Right atrium auricular region (tissue), 2 donors: Measurements from ENCODE around the gene NDST1. TPM values are rescaled to one million over a fixed set of nuclear protein-coding genes. Genes with fewer than 3 reads are reported as not detected.

Source experiments
- DNase-seq: peaks from one replicate; pipeline ENCODE4 v3.0.0-alpha.2; 2019; ENCODE audit warnings: low spot score
- H3K27ac ChIP-seq, 2 donors: fragments of 200-600 bp; sonication (generic); 1 replicate in 1 of 2; 2 replicates in 1 of 2; pipeline ENCODE4 v1.5.1; 2016 to 2019
- H3K27me3 ChIP-seq, 2 donors: fragments of 200-600 bp; sonication (generic); one replicate each; pipeline versions ENCODE4 v1.5.1 to v1.6.0; 2017 to 2019
- H3K36me3 ChIP-seq: fragments of 200-600 bp; sonication (generic); one replicate; pipeline ENCODE4 v1.5.1; 2016
- H3K4me1 ChIP-seq, 2 donors: fragments of 200-600 bp; sonication (generic); one replicate each; pipeline versions ENCODE4 v1.5.1 to v1.6.0; 2017 to 2019
- H3K4me3 ChIP-seq, 2 donors: fragments of 200-600 bp; sonication (generic); 1 replicate in 1 of 2; 2 replicates in 1 of 2; pipeline ENCODE4 v1.5.1; 2017 to 2019; ENCODE audit warnings: mild to moderate bottlenecking in 1 of 2, moderate library complexity in 1 of 2
- H3K9me3 ChIP-seq, 2 donors: fragments of 200-600 bp; sonication (generic); one replicate each; pipeline ENCODE4 v1.5.1; 2019
- total RNA-seq, 2 donors: library from RNA; depleted of rRNA; stranded (reverse); fragments of >200 nt; gene quantifications; one replicate each; pipeline ENCODE4 v1.1.0, GENCODE V29; 2016
- TF ChIP-seq, protein P1 (sequence below), 2 donors: fragments of 200-600 bp; sonication (generic); IDR thresholded peaks; one replicate each; pipeline ENCODE4 v1.5.1; 2019; ENCODE audit warnings: antibody characterized with exemption in 2 of 2

NDST1 gene
- total RNA-seq, 2 donors from 2014 or later, result 81.4 to 91.8 TPM

DNA sequence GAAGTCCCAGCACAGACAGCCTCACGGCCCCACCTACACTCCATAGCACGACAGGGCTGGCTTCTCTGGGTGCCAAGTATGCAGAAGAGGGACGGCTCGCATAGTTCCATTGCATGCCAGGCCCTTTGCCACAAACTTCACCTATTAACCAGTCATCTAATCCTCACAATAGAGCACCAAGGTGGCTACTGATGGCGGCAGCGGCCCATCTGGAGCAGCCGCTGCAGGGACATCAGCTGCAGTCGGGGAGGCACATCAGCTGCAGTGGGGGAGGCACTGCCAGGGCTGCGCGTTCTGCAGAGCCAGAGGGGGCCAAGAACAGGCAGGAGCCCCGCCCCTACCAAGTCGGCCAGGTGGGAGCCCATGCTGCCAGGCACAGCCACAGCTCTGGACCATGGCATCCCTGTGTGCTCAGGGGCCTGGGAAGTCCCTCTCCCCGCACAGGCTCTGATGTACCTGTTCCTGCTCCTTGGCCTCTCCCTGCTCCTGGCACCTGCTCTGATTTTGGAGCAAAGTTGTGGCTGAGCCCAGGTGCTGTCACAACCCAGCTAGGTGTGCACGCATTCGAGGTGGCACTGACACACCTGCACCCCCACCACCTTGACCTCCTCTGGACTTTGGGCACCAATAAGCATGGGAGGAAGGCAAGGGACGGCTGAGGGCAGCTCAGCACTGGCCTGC lies 71.0 kb downstream of the NDST1 start:
- TF ChIP-seq, protein P1, sequence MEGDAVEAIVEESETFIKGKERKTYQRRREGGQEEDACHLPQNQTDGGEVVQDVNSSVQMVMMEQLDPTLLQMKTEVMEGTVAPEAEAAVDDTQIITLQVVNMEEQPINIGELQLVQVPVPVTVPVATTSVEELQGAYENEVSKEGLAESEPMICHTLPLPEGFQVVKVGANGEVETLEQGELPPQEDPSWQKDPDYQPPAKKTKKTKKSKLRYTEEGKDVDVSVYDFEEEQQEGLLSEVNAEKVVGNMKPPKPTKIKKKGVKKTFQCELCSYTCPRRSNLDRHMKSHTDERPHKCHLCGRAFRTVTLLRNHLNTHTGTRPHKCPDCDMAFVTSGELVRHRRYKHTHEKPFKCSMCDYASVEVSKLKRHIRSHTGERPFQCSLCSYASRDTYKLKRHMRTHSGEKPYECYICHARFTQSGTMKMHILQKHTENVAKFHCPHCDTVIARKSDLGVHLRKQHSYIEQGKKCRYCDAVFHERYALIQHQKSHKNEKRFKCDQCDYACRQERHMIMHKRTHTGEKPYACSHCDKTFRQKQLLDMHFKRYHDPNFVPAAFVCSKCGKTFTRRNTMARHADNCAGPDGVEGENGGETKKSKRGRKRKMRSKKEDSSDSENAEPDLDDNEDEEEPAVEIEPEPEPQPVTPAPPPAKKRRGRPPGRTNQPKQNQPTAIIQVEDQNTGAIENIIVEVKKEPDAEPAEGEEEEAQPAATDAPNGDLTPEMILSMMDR (IDR thresholded peaks at IDR 0.05), result no peak
- Histone ChIP-seq H3K27me3 (no peaks in the 10 kb centered on the region), H3K9me3 (no peaks in the 10 kb centered on the region), H3K4me1 (peaks cover 0 to 9% of the 10 kb centered on the region in 2 donors), H3K36me3 (no peaks in the 10 kb centered on the region), H3K27ac (no peak overlapping the region), H3K4me3 (no peak overlapping the region)
- DNase-seq, result no peak

DNA sequence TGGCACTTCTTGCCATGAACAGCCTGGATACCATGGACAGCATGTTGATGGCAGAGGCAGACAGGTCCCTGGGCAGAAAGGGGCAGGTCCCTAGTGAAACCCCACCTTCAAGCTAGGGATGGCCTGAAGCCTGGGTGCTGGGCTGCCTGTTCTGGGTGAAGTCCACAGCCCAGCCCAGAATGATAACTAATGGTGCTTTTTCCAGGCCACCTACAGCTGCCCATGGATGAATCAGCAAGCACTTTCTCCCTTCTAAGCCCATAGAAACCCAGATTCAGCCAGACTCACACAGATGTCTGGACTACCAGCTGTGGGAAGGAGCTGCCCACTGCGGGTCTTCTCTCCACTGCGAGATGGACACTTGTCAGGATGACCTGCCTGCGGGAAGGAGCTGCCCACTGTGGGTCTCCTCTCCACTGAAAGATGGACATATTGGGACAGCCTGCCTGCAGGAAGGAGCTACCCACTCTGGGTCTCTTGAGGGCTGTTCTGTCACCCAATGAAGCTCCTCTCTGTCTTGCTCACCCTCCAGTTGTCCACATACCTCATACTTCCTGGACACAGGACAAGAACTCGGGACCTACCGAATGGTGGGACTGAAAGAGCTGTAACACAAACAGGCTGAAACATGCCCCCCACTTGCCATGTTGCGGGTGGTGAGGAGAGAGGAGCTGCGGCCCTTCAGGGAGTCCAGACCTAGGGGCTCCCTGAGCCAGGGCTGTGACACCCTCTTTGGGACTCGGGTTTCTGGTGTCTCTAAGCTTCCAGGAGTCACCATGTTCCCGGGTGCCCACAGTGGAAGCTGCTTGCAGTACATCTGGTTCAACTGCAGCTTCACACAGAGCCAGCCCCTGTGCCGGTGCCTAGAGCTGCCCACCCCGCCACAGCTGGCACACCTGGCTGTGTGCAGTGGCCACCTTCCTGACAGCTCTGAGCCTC lies 71.8 kb downstream of the NDST1 start:
- Histone ChIP-seq H3K36me3 (no peaks in the 10 kb centered on the region), H3K27ac (no peak overlapping the region), H3K9me3 (no peaks in the 10 kb centered on the region), H3K4me1 (peaks cover 0 to 9% of the 10 kb centered on the region in 2 donors), H3K4me3 (no peak overlapping the region), H3K27me3 (no peaks in the 10 kb centered on the region)
- TF ChIP-seq, protein P1 (IDR thresholded peaks at IDR 0.05), result no peak
- no peak for DNase-seq

DNA sequence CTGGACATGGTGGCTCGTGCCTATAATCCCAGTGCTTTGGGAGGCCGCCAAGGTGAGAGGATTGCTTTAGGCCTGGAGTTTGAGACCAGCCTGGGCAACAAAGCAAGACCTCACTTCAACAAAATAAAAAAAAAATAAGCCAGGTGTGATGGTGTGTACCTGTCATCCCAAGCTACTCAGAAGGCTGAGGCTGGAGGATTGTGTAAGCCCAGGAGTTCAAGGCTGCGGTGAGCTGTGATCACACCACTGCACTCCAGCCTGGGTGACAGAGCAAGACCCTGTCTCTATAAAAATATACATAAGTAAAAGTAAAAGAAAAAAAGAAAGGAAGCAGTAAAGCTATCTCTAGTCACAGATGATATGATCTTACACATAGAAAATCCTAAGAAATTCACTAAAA lies 73.0 kb downstream of the NDST1 start:
- no peak overlapping the region for H3K4me3 ChIP-seq
- peaks cover 0 to 9% of the 10 kb centered on the region in 2 donors for H3K4me1 ChIP-seq
- H3K27ac ChIP-seq, result no peak overlapping the region
- TF ChIP-seq, protein P1 (IDR thresholded peaks at IDR 0.05), result no peak
- H3K27me3 ChIP-seq, result no peaks in the 10 kb centered on the region
- H3K9me3 ChIP-seq, result no peaks in the 10 kb centered on the region
- H3K36me3 ChIP-seq, result no peaks in the 10 kb centered on the region
- no peak for DNase-seq

DNA sequence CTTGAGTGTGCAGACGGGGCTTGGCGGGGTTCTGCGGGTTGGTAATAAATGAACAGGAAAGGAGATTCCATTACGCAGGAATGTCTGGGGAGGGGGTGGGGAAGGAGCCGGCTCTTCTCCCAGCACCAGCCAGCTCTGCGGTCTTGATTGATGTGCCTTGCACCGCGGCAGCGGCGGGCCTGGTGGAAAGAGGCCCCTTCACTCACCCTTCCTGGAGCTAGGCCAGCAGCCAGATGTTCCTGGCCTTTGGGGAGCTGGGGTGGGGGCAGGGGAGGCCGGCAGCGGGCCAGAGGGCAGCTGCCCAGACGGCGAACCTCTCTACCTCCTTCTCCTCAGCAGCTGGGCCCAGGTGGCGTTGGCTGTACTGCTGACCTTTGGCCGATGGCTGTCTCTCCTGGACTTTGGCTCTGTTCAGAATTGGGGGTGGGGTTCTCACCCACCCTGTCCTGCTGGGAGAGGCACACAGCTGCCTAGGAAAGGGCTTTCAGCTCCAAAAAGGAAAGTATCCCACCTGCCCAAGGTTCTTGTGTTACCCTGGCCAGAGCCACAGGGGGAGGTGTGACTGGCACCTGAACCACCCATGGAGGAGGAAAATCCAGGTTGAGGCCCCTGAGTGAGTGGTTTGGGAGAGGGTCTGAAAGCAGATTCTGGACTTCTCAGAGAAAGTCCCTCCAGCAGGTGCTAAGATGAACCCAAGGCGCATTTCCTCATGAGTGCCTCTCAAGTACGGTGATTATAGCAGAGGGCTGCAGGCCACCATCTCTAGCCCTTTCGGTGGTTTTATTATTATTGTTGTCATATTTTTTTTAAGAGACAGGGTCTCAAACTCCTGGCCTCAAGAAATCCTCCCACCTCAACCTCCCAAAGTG lies 74.5 kb downstream of the NDST1 start:
- Histone ChIP-seq H3K4me1 (peaks cover 0 to 9% of the 10 kb centered on the region in 2 donors), H3K36me3 (no peaks in the 10 kb centered on the region), H3K27ac (no peak overlapping the region), H3K4me3 (no peak overlapping the region), H3K9me3 (no peaks in the 10 kb centered on the region), H3K27me3 (no peaks in the 10 kb centered on the region)
- no peak for DNase-seq
- TF ChIP-seq, protein P1 (IDR thresholded peaks at IDR 0.05), result no peak

- Histone ChIP-seq H3K9me3 (no peaks in the 10 kb centered on the region), H3K36me3 (no peaks in the 10 kb centered on the region), H3K27ac (no peak overlapping the region), H3K4me3 (no peak overlapping the region), H3K27me3 (no peaks in the 10 kb centered on the region), H3K4me1 (peaks cover 0 to 9% of the 10 kb centered on the region in 2 donors)
- TF ChIP-seq, protein P1 (IDR thresholded peaks at IDR 0.05), result no peak
- DNase-seq, result no peak
Measured at GRCh38 chr5:150583541-150584225, 75.8 kb downstream of the NDST1 start.
